K562 (cell line): Measurements from ENCODE around the gene HMGA1. TPM values are rescaled to one million over a fixed set of nuclear protein-coding genes. Genes with fewer than 3 reads are reported as not detected.

Experiments
- CBX8 ChIP-seq: fragments of 200-600 bp; sonication (generic); IDR thresholded peaks from 2 replicates; pipeline ENCODE4 v1.6.1; 2012; ENCODE audit warnings: borderline replicate concordance, mixed run types, low read depth, mild to moderate bottlenecking, moderate library complexity, mixed read lengths, low read length, control low read depth, inconsistent platforms; ENCODE audit not compliant: poor library complexity, severe bottlenecking; ENCODE audit errors: extremely low read depth
- ESRRA ChIP-seq: fragments of 450-650 bp; IDR thresholded peaks from 2 replicates; pipeline ENCODE4 v1.6.1; 2014; ENCODE audit warnings: low read depth, mild to moderate bottlenecking, moderate library complexity, borderline replicate concordance
- FIP1L1 ChIP-seq: fragments of 200-400 bp; formaldehyde crosslinking; IDR thresholded peaks from 2 replicates; pipeline ENCODE4 v1.6.1; 2018; ENCODE audit warnings: mild to moderate bottlenecking, low read depth, low read length; ENCODE audit not compliant: poor library complexity, severe bottlenecking
- HDAC8 ChIP-seq: fragments of 450-650 bp; IDR thresholded peaks from 2 replicates; pipeline ENCODE4 v1.6.1; 2016; ENCODE audit warnings: mild to moderate bottlenecking, missing genetic modification characterization, moderate library complexity, missing compliant biosample characterization
- KDM4B ChIP-seq, 2 experiments: fragments of 450-650 bp in 1 of 2; sonication (generic) in 1 of 2; IDR thresholded peaks; 2 replicates each; pipeline ENCODE4 v1.6.1; 2016 to 2017; ENCODE audit warnings: borderline replicate concordance in 2 of 2, antibody characterized with exemption in 1 of 2, low read depth in 1 of 2, mild to moderate bottlenecking in 1 of 2
- PTBP1 ChIP-seq: fragments of 200-400 bp; formaldehyde crosslinking; IDR thresholded peaks from 2 replicates; pipeline ENCODE4 v1.6.1; 2017; ENCODE audit warnings: low read depth, low read length
- RBFOX2 ChIP-seq: fragments of 200-400 bp; formaldehyde crosslinking; IDR thresholded peaks from 2 replicates; pipeline ENCODE4 v1.6.1; 2017; ENCODE audit warnings: low read depth, mild to moderate bottlenecking, low read length, moderate library complexity
- SMARCA5 ChIP-seq: fragments of 450-650 bp; IDR thresholded peaks from 2 replicates; pipeline ENCODE4 v1.6.1; 2016
- ZFP36 ChIP-seq: fragments of 150-350 bp; IDR thresholded peaks from 2 replicates; pipeline ENCODE4 v1.6.1; 2018; ENCODE audit warnings: low read length, low read depth; ENCODE audit not compliant: partially characterized antibody
- ZNF507 ChIP-seq: conservative IDR thresholded peaks from 2 replicates; pipeline ENCODE4 v1.6.1; 2017; ENCODE audit warnings: missing genetic modification characterization, missing compliant biosample characterization
- polyA plus RNA-seq, 8 experiments: library from polyadenylated mRNA; depleted of rRNA in 4 of 8; stranded (reverse) in 5 of 8; unstranded in 3 of 8; fragments of >200 nt; fragmentation: Nextera tagmentation in 2 of 8; fragmentation: Illumina TruSeq in 1 of 8; extraction: Ambion mirVana in 2 of 8; extraction: Trizol in 1 of 8; gene quantifications; 2 replicates each; pipeline versions ENCODE4 v1.2.1 to v1.2.3, GENCODE V29; 2011 to 2014; ENCODE audit warnings: inconsistent platforms in 1 of 8, missing spikeins in 1 of 8
- total RNA-seq, 7 experiments: library from RNA; depleted of rRNA in 6 of 7; stranded (reverse); fragments of >200 nt in 6 of 7; fragmentation: Illumina TruSeq in 2 of 7; extraction: Trizol in 2 of 7; gene quantifications; 2 replicates each; pipeline versions ENCODE4 v1.2.1 to v1.2.3, GENCODE V29; 2011 to 2021; ENCODE audit warnings: low replicate concordance in 1 of 7
- TF ChIP-seq, protein P1 (sequence below): fragments of 450-650 bp; formaldehyde crosslinking; IDR thresholded peaks from 2 replicates; pipeline ENCODE4 v1.4.0; 2020; ENCODE audit warnings: mild to moderate bottlenecking
- TF ChIP-seq, protein P2 (sequence below), 2 experiments: fragments of 450-650 bp in 1 of 2; IDR thresholded peaks; 2 replicates each; pipeline ENCODE4 v1.6.1; 2011 to 2017; ENCODE audit warnings: low read depth in 2 of 2, antibody characterized with exemption in 1 of 2, borderline replicate concordance in 1 of 2, low read length in 1 of 2, mild to moderate bottlenecking in 1 of 2, mixed read lengths in 1 of 2; ENCODE audit not compliant: control insufficient read depth in 1 of 2
- TF ChIP-seq, protein P3 (sequence below), 2 experiments: fragments of 450-650 bp in 1 of 2; sonication (generic) in 1 of 2; formaldehyde crosslinking; conservative IDR thresholded peaks; 2 replicates each; pipeline versions ENCODE4 v1.4.0 to v1.8.1; 2020 to 2022; ENCODE audit warnings: mild to moderate bottlenecking in 1 of 2, missing genetic modification reagents in 1 of 2
- TF ChIP-seq, protein P4 (sequence below), 2 experiments: fragments of 450-650 bp; IDR thresholded peaks; 2 replicates each; pipeline ENCODE4 v1.6.1; 2018; ENCODE audit warnings: mild to moderate bottlenecking in 2 of 2, low read depth in 1 of 2; ENCODE audit not compliant: partially characterized antibody in 2 of 2
- TF ChIP-seq, protein P5 (sequence below): fragments of 250-450 bp; sonication (Bioruptor Pico); IDR thresholded peaks from 2 replicates; pipeline ENCODE4 v1.5.0; 2021

The HMGA1 gene
- total and polyA plus RNA-seq, 9 of the 15 experiments (the other 6 are each of a cell fraction or from before 2014, with no cell fraction given): 27.8 to 1,947 (median 594) TPM

DNA sequence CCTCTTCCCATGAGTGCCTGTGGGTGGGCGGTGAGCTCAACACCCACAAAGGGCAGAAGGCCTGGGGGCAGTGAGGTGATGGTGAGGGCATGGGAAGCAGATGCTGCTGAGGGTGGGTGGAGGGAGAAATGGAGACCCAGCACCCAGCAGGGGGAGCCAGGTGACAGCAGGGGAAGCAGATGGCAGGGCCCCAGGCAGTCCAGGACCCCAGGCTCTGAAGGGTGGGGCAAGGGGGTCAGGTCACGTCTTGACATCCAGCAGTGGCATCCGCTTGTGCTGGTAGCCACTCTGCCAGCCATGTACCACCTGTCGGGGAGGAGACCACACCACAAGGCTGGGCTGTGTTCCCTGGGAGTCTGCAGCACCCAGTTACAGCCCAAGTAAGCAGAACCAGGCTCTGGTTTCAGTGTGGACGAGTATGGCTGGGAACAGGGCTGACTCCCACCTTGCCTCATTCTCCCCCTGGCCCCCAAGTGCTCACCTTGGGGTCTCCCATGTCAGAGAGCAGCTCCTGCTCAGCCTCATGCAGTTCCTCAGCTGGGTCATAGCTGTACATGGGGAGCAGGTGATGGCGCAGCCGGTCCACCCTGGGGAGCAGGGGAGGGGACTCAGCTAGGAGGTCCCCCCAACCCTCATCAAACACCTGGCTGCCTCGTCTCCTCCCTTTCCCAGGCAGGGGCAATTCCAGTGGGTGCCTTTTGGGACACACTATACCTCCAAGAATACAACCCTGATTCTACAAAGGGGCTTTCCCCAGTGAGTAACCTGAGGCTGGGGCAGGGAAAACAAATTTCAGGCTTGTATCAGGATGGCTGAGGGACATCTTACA, 10.1 kb downstream of the HMGA1 start (continued):
- TF ChIP-seq RBFOX2: peak; percentile 83
- TF ChIP-seq, protein P1, sequence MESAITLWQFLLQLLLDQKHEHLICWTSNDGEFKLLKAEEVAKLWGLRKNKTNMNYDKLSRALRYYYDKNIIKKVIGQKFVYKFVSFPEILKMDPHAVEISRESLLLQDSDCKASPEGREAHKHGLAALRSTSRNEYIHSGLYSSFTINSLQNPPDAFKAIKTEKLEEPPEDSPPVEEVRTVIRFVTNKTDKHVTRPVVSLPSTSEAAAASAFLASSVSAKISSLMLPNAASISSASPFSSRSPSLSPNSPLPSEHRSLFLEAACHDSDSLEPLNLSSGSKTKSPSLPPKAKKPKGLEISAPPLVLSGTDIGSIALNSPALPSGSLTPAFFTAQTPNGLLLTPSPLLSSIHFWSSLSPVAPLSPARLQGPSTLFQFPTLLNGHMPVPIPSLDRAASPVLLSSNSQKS: no peak
- TF ChIP-seq, protein P2, sequence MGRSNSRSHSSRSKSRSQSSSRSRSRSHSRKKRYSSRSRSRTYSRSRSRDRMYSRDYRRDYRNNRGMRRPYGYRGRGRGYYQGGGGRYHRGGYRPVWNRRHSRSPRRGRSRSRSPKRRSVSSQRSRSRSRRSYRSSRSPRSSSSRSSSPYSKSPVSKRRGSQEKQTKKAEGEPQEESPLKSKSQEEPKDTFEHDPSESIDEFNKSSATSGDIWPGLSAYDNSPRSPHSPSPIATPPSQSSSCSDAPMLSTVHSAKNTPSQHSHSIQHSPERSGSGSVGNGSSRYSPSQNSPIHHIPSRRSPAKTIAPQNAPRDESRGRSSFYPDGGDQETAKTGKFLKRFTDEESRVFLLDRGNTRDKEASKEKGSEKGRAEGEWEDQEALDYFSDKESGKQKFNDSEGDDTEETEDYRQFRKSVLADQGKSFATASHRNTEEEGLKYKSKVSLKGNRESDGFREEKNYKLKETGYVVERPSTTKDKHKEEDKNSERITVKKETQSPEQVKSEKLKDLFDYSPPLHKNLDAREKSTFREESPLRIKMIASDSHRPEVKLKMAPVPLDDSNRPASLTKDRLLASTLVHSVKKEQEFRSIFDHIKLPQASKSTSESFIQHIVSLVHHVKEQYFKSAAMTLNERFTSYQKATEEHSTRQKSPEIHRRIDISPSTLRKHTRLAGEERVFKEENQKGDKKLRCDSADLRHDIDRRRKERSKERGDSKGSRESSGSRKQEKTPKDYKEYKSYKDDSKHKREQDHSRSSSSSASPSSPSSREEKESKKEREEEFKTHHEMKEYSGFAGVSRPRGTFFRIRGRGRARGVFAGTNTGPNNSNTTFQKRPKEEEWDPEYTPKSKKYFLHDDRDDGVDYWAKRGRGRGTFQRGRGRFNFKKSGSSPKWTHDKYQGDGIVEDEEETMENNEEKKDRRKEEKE (IDR thresholded peaks at IDR 0.05; ENCODE audit: borderline replicate concordance in 1 of 2, control insufficient read depth in 1 of 2, low read depth in 2 of 2, low read length in 1 of 2): peak; percentile 27 to 77; a peak in 2 of 4 replicates
- TF ChIP-seq FIP1L1: peak; percentile 80
- TF ChIP-seq, protein P3, sequence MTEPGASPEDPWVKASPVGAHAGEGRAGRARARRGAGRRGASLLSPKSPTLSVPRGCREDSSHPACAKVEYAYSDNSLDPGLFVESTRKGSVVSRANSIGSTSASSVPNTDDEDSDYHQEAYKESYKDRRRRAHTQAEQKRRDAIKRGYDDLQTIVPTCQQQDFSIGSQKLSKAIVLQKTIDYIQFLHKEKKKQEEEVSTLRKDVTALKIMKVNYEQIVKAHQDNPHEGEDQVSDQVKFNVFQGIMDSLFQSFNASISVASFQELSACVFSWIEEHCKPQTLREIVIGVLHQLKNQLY (CRISPR knock-in tag; conservative IDR thresholded peaks at IDR 0.05): no peak
- no peak for TF ChIP-seq ZFP36
- TF ChIP-seq ESRRA: no peak
- peak; percentile 86; the same call in 1 of the 2 replicates for TF ChIP-seq PTBP1
- TF ChIP-seq KDM4B (IDR thresholded peaks at IDR 0.05; ENCODE audit: borderline replicate concordance in 2 of 2, low read depth in 1 of 2): peak in 1 of 2 experiments; percentile 42; a peak in 1 of 4 replicates
- no peak for TF ChIP-seq CBX8
- TF ChIP-seq SMARCA5: 0 out of 2 replicates have a peak, but pooled peaks have one; percentile 25
- no peak for TF ChIP-seq ZNF507 (tag)
- no peak for TF ChIP-seq HDAC8
- TF ChIP-seq, protein P4, sequence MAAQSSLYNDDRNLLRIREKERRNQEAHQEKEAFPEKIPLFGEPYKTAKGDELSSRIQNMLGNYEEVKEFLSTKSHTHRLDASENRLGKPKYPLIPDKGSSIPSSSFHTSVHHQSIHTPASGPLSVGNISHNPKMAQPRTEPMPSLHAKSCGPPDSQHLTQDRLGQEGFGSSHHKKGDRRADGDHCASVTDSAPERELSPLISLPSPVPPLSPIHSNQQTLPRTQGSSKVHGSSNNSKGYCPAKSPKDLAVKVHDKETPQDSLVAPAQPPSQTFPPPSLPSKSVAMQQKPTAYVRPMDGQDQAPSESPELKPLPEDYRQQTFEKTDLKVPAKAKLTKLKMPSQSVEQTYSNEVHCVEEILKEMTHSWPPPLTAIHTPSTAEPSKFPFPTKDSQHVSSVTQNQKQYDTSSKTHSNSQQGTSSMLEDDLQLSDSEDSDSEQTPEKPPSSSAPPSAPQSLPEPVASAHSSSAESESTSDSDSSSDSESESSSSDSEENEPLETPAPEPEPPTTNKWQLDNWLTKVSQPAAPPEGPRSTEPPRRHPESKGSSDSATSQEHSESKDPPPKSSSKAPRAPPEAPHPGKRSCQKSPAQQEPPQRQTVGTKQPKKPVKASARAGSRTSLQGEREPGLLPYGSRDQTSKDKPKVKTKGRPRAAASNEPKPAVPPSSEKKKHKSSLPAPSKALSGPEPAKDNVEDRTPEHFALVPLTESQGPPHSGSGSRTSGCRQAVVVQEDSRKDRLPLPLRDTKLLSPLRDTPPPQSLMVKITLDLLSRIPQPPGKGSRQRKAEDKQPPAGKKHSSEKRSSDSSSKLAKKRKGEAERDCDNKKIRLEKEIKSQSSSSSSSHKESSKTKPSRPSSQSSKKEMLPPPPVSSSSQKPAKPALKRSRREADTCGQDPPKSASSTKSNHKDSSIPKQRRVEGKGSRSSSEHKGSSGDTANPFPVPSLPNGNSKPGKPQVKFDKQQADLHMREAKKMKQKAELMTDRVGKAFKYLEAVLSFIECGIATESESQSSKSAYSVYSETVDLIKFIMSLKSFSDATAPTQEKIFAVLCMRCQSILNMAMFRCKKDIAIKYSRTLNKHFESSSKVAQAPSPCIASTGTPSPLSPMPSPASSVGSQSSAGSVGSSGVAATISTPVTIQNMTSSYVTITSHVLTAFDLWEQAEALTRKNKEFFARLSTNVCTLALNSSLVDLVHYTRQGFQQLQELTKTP (IDR thresholded peaks at IDR 0.05; ENCODE audit: low read depth in 1 of 2, partially characterized antibody in 2 of 2): no peak
- TF ChIP-seq, protein P5, sequence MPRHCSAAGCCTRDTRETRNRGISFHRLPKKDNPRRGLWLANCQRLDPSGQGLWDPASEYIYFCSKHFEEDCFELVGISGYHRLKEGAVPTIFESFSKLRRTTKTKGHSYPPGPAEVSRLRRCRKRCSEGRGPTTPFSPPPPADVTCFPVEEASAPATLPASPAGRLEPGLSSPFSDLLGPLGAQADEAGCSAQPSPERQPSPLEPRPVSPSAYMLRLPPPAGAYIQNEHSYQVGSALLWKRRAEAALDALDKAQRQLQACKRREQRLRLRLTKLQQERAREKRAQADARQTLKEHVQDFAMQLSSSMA (CRISPR knock-in tag): peak; percentile 86
